ENCODE measurements around the gene SLC5A9. TPM values are rescaled to one million over a fixed set of nuclear protein-coding genes. Genes with fewer than 3 reads are reported as not detected.

Gene SLC5A9
- total RNA-seq, 2 donors from 2014 or later: not detected

GRCh38 chr1:48215222-48215621 is 7.3 kb upstream of the SLC5A9 start:
- Histone ChIP-seq H3K27ac (no peak overlapping the region), H3K9me3 (no peaks in the 10 kb centered on the region)

GRCh38 chr1:48215889-48216288 is 6.6 kb upstream of the SLC5A9 start:
- no peak for TF ChIP-seq CTCF (IDR thresholded peaks at IDR 0.05)
- H3K4me1 ChIP-seq: peaks cover 0 to 12% of the 10 kb centered on the region in 2 donors
- no peak overlapping the region for H3K4me3 ChIP-seq
- H3K27me3 ChIP-seq: no peaks in the 10 kb centered on the region
- no peaks in the 10 kb centered on the region for H3K9me3 ChIP-seq
- H3K36me3 ChIP-seq: no peaks in the 10 kb centered on the region
- H3K27ac ChIP-seq: no peak overlapping the region
- no peak for DNase-seq (ENCODE audit: low spot score)

More at GRCh38 chr1:48215222-48215621, 7.3 kb upstream of the SLC5A9 start:
- H3K36me3 ChIP-seq: no peaks in the 10 kb centered on the region
- no peaks in the 10 kb centered on the region for H3K27me3 ChIP-seq
- no peak for DNase-seq (ENCODE audit: low spot score)
- H3K4me3 ChIP-seq: no peak overlapping the region
- H3K4me1 ChIP-seq: peaks cover 0 to 12% of the 10 kb centered on the region in 2 donors
- TF ChIP-seq CTCF (IDR thresholded peaks at IDR 0.05): no peak

GRCh38 chr1:48216313-48216712 is 6.2 kb upstream of the SLC5A9 start:
- no peak for TF ChIP-seq CTCF (IDR thresholded peaks at IDR 0.05)
- Histone ChIP-seq H3K9me3 (no peaks in the 10 kb centered on the region), H3K36me3 (no peaks in the 10 kb centered on the region), H3K4me1 (peaks cover 0 to 12% of the 10 kb centered on the region in 2 donors), H3K27me3 (no peaks in the 10 kb centered on the region), H3K27ac (no peak overlapping the region), H3K4me3 (no peak overlapping the region)
- DNase-seq (ENCODE audit: low spot score): no peak

GRCh38 chr1:48216941-48217340 is 5.6 kb upstream of the SLC5A9 start:
- peaks cover 0 to 12% of the 10 kb centered on the region in 2 donors for H3K4me1 ChIP-seq
- H3K27ac ChIP-seq: no peak overlapping the region

GRCh38 chr1:48217856-48218255 is 4.7 kb upstream of the SLC5A9 start:
- Histone ChIP-seq H3K27me3 (no peaks in the 10 kb centered on the region), H3K4me3 (no peak overlapping the region), H3K27ac (no peak overlapping the region), H3K9me3 (no peaks in the 10 kb centered on the region), H3K36me3 (no peaks in the 10 kb centered on the region), H3K4me1 (peaks cover 0 to 12% of the 10 kb centered on the region in 2 donors)
- TF ChIP-seq CTCF (IDR thresholded peaks at IDR 0.05): no peak
- no peak for DNase-seq (ENCODE audit: low spot score)

More at GRCh38 chr1:48216941-48217340, 5.6 kb upstream of the SLC5A9 start:
- H3K27me3 ChIP-seq: no peaks in the 10 kb centered on the region
- DNase-seq (ENCODE audit: low spot score): no peak
- TF ChIP-seq CTCF (IDR thresholded peaks at IDR 0.05): no peak
- no peaks in the 10 kb centered on the region for H3K9me3 ChIP-seq
- H3K4me3 ChIP-seq: no peak overlapping the region
- H3K36me3 ChIP-seq: no peaks in the 10 kb centered on the region

GRCh38 chr1:48219803-48220202 is 2.7 kb upstream of the SLC5A9 start:
- no peaks in the 10 kb centered on the region for H3K36me3 ChIP-seq
- no peak for TF ChIP-seq CTCF (IDR thresholded peaks at IDR 0.05)

More at GRCh38 chr1:48219803-48220202, 2.7 kb upstream of the SLC5A9 start:
- H3K27me3 ChIP-seq: no peaks in the 10 kb centered on the region
- no peak for DNase-seq (ENCODE audit: low spot score)
- H3K27ac ChIP-seq: no peak overlapping the region
- H3K4me1 ChIP-seq: peaks cover 0 to 7% of the 10 kb centered on the region in 2 donors
- no peak overlapping the region for H3K4me3 ChIP-seq
- H3K9me3 ChIP-seq: no peaks in the 10 kb centered on the region

Data from right atrium auricular region (tissue), 2 donors.